HG03442 (cell line): ENCODE results near the gene F2.
"Not testable (repeated sequence)": the region's sequence is repeated elsewhere in the genome, so short reads cannot be mapped to it uniquely, and the experiment has no call there.

ENCODE experiments used
- ATAC-seq: cut with Tn5 transposase; IDR thresholded peaks from one replicate; pipeline ENCODE4 v1.9.1; 2021; ENCODE audit warnings: mild to moderate bottlenecking, moderate library complexity; ENCODE audit not compliant: unreplicated experiment

F2 gene

GRCh38 chr11:46684367-46684766 is 34.6 kb upstream of the F2 start:
- no peak for ATAC-seq

- no peak for ATAC-seq
Observed at GRCh38 chr11:46686886-46687795, 31.9 kb upstream of the F2 start.

- no peak for ATAC-seq
Observed at GRCh38 chr11:46690702-46691101, 28.3 kb upstream of the F2 start.

- no peak for ATAC-seq
Observed at GRCh38 chr11:46692450-46692849, 26.6 kb upstream of the F2 start.

GRCh38 chr11:46693597-46694012 is 25.4 kb upstream of the F2 start:
- no peak for ATAC-seq

- ATAC-seq, result no peak
Observed at GRCh38 chr11:46694072-46694471, 24.9 kb upstream of the F2 start.

- ATAC-seq, result no peak
Observed at GRCh38 chr11:46694607-46695006, 24.4 kb upstream of the F2 start.

GRCh38 chr11:46695345-46696211 is 23.4 kb upstream of the F2 start:
- no peak for ATAC-seq

GRCh38 chr11:46696212-46696558 is 22.8 kb upstream of the F2 start:
- no peak for ATAC-seq

- ATAC-seq, result no peak
Observed at GRCh38 chr11:46697303-46697702, 21.7 kb upstream of the F2 start.

GRCh38 chr11:46697723-46698122 is 21.3 kb upstream of the F2 start:
- ATAC-seq, result no peak

GRCh38 chr11:46698597-46698996 is 20.4 kb upstream of the F2 start:
- ATAC-seq, result no peak

- peak; percentile 90 for ATAC-seq
Observed at GRCh38 chr11:46700241-46701077, 18.6 kb upstream of the F2 start, which contains the start of the genes ARHGAP1 and ZNF408. TSS of gene ARHGAP1 (minus strand) at chr11:46700619. CDS start at chr11:46696107, 4,512 bp downstream. TSS of gene ZNF408 (plus strand) at chr11:46701031. CDS start at chr11:46701048, 17 bp downstream.

GRCh38 chr11:46701078-46701654 is 17.8 kb upstream of the F2 start:
- no peak for ATAC-seq

GRCh38 chr11:46705070-46705688 is 13.8 kb upstream of the F2 start:
- ATAC-seq, result no peak

- ATAC-seq, result no peak
Observed at GRCh38 chr11:46706886-46707285, 12.1 kb upstream of the F2 start.

- ATAC-seq, result not testable (repeated sequence)
Observed at GRCh38 chr11:46709351-46709750, 9.7 kb upstream of the F2 start.

GRCh38 chr11:46710821-46711269 is 8.2 kb upstream of the F2 start:
- no peak for ATAC-seq

GRCh38 chr11:46711303-46711702 is 7.7 kb upstream of the F2 start:
- no peak for ATAC-seq
